ENCODE data around the gene MTREX.

MTREX gene

GRCh38 chr5:55325621-55326020 is 17.8 kb downstream of the MTREX start:
- DNase-seq = no peak

GRCh38 chr5:55327281-55327680 is 19.5 kb downstream of the MTREX start:
- no peak for DNase-seq

GRCh38 chr5:55331321-55331720 is 23.5 kb downstream of the MTREX start:
- no peak for DNase-seq

- no peak for DNase-seq
Measured at GRCh38 chr5:55333017-55333416, 25.2 kb downstream of the MTREX start.

- no peak for DNase-seq
Measured at GRCh38 chr5:55333811-55334210, 26.0 kb downstream of the MTREX start.

- no peak for DNase-seq
Measured at GRCh38 chr5:55338092-55338613, 30.4 kb downstream of the MTREX start.

GRCh38 chr5:55338810-55339243 is 31.0 kb downstream of the MTREX start:
- no peak for DNase-seq

GRCh38 chr5:55343107-55343506 is 35.3 kb downstream of the MTREX start:
- no peak for DNase-seq

GRCh38 chr5:55343609-55344008 is 35.8 kb downstream of the MTREX start:
- DNase-seq = no peak

- no peak for DNase-seq
Measured at GRCh38 chr5:55344392-55344992, 36.7 kb downstream of the MTREX start.

- DNase-seq = no peak
Measured at GRCh38 chr5:55345327-55345726, 37.5 kb downstream of the MTREX start.

- no peak for DNase-seq
Measured at GRCh38 chr5:55347786-55348185, 40.0 kb downstream of the MTREX start.

- no peak for DNase-seq
Measured at GRCh38 chr5:55350754-55351153, 43.0 kb downstream of the MTREX start.

- DNase-seq = no peak
Measured at GRCh38 chr5:55356896-55357295, 49.1 kb downstream of the MTREX start.

- no peak for DNase-seq
Measured at GRCh38 chr5:55360190-55360589, 52.4 kb downstream of the MTREX start.

- DNase-seq = no peak
Measured at GRCh38 chr5:55363856-55364255, 56.1 kb downstream of the MTREX start.

- DNase-seq = no peak
Measured at GRCh38 chr5:55364537-55365055, 56.8 kb downstream of the MTREX start.

- no peak for DNase-seq
Measured at GRCh38 chr5:55370291-55370925, 62.6 kb downstream of the MTREX start.

- no peak for DNase-seq
Measured at GRCh38 chr5:55371145-55371544, 63.4 kb downstream of the MTREX start.

GRCh38 chr5:55372130-55372925 is 64.5 kb downstream of the MTREX start:
- DNase-seq = no peak

- no peak for DNase-seq
Measured at GRCh38 chr5:55377810-55378209, 70.0 kb downstream of the MTREX start.

- no peak for DNase-seq
Measured at GRCh38 chr5:55383254-55383653, 75.5 kb downstream of the MTREX start.

GRCh38 chr5:55384072-55384471 is 76.3 kb downstream of the MTREX start:
- no peak for DNase-seq

- DNase-seq = no peak
Measured at GRCh38 chr5:55385227-55385626, 77.4 kb downstream of the MTREX start.
